ENCODE data around the gene COL8A2. TPM values are rescaled to one million over a fixed set of nuclear protein-coding genes. Genes with fewer than 3 reads are reported as not detected.

The COL8A2 gene
- total and polyA plus RNA-seq, 9 donors = 4.3 to 37.4 (median 16.6) TPM

GRCh38 chr1:36126797-36127500, 1.9 kb upstream of the COL8A2 start:
- no peak overlapping the region for H3K27ac ChIP-seq (ENCODE audit: low read length)
- no peak for DNase-seq
- H3K4me3 ChIP-seq (ENCODE audit: low read length) = no peak overlapping the region
- peaks cover 20% of the 10 kb centered on the region for H3K27me3 ChIP-seq (ENCODE audit: control insufficient read depth, insufficient read depth, low read length)
- WGBS (ENCODE audit: insufficient coverage) = 58% methylated on average over 2 of the region's 7 CpGs
- H3K36me3 ChIP-seq (ENCODE audit: control insufficient read depth, insufficient read depth, low read length) = no peaks in the 10 kb centered on the region
- H3K9me3 ChIP-seq (replicated peaks; ENCODE audit: control insufficient read depth, low read depth, low read length) = no peaks in the 10 kb centered on the region
- H3K4me1 ChIP-seq (ENCODE audit: control insufficient read depth, insufficient read depth, low read length) = peaks cover 36% of the 10 kb centered on the region

GRCh38 chr1:36126005-36126716, 1.1 kb upstream of the COL8A2 start:
- WGBS (ENCODE audit: insufficient coverage) = 65% methylated on average over 19 of the region's 21 CpGs
- Histone ChIP-seq H3K36me3 (ENCODE audit: control insufficient read depth, insufficient read depth, low read length) (no peaks in the 10 kb centered on the region), H3K27ac (ENCODE audit: low read length) (peak overlapping the region; percentile 13), H3K9me3 (replicated peaks; ENCODE audit: control insufficient read depth, low read depth, low read length) (no peaks in the 10 kb centered on the region), H3K4me1 (ENCODE audit: control insufficient read depth, insufficient read depth, low read length) (peaks cover 36% of the 10 kb centered on the region), H3K4me3 (ENCODE audit: low read length) (peak overlapping the region; percentile 38), H3K27me3 (ENCODE audit: control insufficient read depth, insufficient read depth, low read length) (peaks cover 20% of the 10 kb centered on the region)
- no peak for DNase-seq

- Histone ChIP-seq H3K36me3 (ENCODE audit: control insufficient read depth, insufficient read depth, low read length) (no peaks in the 10 kb centered on the region), H3K4me3 (ENCODE audit: low read length) (peak overlapping the region; percentile 19), H3K9me3 (replicated peaks; ENCODE audit: control insufficient read depth, low read depth, low read length) (no peaks in the 10 kb centered on the region), H3K4me1 (ENCODE audit: control insufficient read depth, insufficient read depth, low read length) (peaks cover 41% of the 10 kb centered on the region), H3K27me3 (ENCODE audit: control insufficient read depth, insufficient read depth, low read length) (peaks cover 20% of the 10 kb centered on the region), H3K27ac (ENCODE audit: low read length) (peak overlapping the region; percentile 40)
- WGBS (ENCODE audit: insufficient coverage) = 6% methylated on average over 29 of the region's 42 CpGs
- no peak for DNase-seq
Measured at GRCh38 chr1:36124404-36125128, 456 bp downstream of the COL8A2 start.

GRCh38 chr1:36123356-36123755, 1.7 kb downstream of the COL8A2 start:
- peak; percentile 83 for DNase-seq

GRCh38 chr1:36122062-36123030, 2.7 kb downstream of the COL8A2 start:
- Histone ChIP-seq H3K4me3 (ENCODE audit: low read length) (no peak overlapping the region), H3K27ac (ENCODE audit: low read length) (peak overlapping the region; percentile 29), H3K9me3 (replicated peaks; ENCODE audit: control insufficient read depth, low read depth, low read length) (no peaks in the 10 kb centered on the region), H3K36me3 (ENCODE audit: control insufficient read depth, insufficient read depth, low read length) (no peaks in the 10 kb centered on the region), H3K4me1 (ENCODE audit: control insufficient read depth, insufficient read depth, low read length) (peaks cover 59% of the 10 kb centered on the region), H3K27me3 (ENCODE audit: control insufficient read depth, insufficient read depth, low read length) (peaks cover 20% of the 10 kb centered on the region)
- no peak for DNase-seq
- WGBS (ENCODE audit: insufficient coverage) = 64% methylated on average over 10 of the region's 12 CpGs

More at GRCh38 chr1:36123356-36123755, 1.7 kb downstream of the COL8A2 start:
- Histone ChIP-seq H3K9me3 (replicated peaks; ENCODE audit: control insufficient read depth, low read depth, low read length) (no peaks in the 10 kb centered on the region), H3K27me3 (ENCODE audit: control insufficient read depth, insufficient read depth, low read length) (peaks cover 20% of the 10 kb centered on the region), H3K27ac (ENCODE audit: low read length) (peak overlapping the region; percentile 38), H3K4me3 (ENCODE audit: low read length) (no peak overlapping the region), H3K36me3 (ENCODE audit: control insufficient read depth, insufficient read depth, low read length) (no peaks in the 10 kb centered on the region), H3K4me1 (ENCODE audit: control insufficient read depth, insufficient read depth, low read length) (peaks cover 51% of the 10 kb centered on the region)
- 19% methylated on average over 7 of the region's 8 CpGs for WGBS (ENCODE audit: insufficient coverage)

- H3K4me1 ChIP-seq (ENCODE audit: control insufficient read depth, insufficient read depth, low read length) = peaks cover 75% of the 10 kb centered on the region
- H3K36me3 ChIP-seq (ENCODE audit: control insufficient read depth, insufficient read depth, low read length) = no peaks in the 10 kb centered on the region
- no peaks in the 10 kb centered on the region for H3K9me3 ChIP-seq (replicated peaks; ENCODE audit: control insufficient read depth, low read depth, low read length)
- peaks cover 4% of the 10 kb centered on the region for H3K27me3 ChIP-seq (ENCODE audit: control insufficient read depth, insufficient read depth, low read length)
- peak overlapping the region; percentile 47 for H3K27ac ChIP-seq (ENCODE audit: low read length)
- 48% methylated on average over 4 of the region's 9 CpGs for WGBS (ENCODE audit: insufficient coverage)
- DNase-seq = no peak
- no peak overlapping the region for H3K4me3 ChIP-seq (ENCODE audit: low read length)
Measured at GRCh38 chr1:36119456-36119855, 5.6 kb downstream of the COL8A2 start.

GRCh38 chr1:36118447-36119204, 6.4 kb downstream of the COL8A2 start:
- Histone ChIP-seq H3K27ac (ENCODE audit: low read length) (no peak overlapping the region), H3K36me3 (ENCODE audit: control insufficient read depth, insufficient read depth, low read length) (no peaks in the 10 kb centered on the region), H3K4me3 (ENCODE audit: low read length) (no peak overlapping the region), H3K27me3 (ENCODE audit: control insufficient read depth, insufficient read depth, low read length) (no peaks in the 10 kb centered on the region), H3K4me1 (ENCODE audit: control insufficient read depth, insufficient read depth, low read length) (peaks cover 67% of the 10 kb centered on the region), H3K9me3 (replicated peaks; ENCODE audit: control insufficient read depth, low read depth, low read length) (no peaks in the 10 kb centered on the region)
- WGBS (ENCODE audit: insufficient coverage) = 24% methylated on average over 5 of the region's 10 CpGs
- no peak for DNase-seq

GRCh38 chr1:36116901-36117300, 8.1 kb downstream of the COL8A2 start:
- Histone ChIP-seq H3K27me3 (ENCODE audit: control insufficient read depth, insufficient read depth, low read length) (no peaks in the 10 kb centered on the region), H3K27ac (ENCODE audit: low read length) (peak overlapping the region; percentile 75), H3K9me3 (replicated peaks; ENCODE audit: control insufficient read depth, low read depth, low read length) (no peaks in the 10 kb centered on the region), H3K36me3 (ENCODE audit: control insufficient read depth, insufficient read depth, low read length) (no peaks in the 10 kb centered on the region), H3K4me3 (ENCODE audit: low read length) (no peak overlapping the region), H3K4me1 (ENCODE audit: control insufficient read depth, insufficient read depth, low read length) (peaks cover 57% of the 10 kb centered on the region)
- WGBS (ENCODE audit: insufficient coverage) = 27% methylated on average over 5 of the region's 5 CpGs
- DNase-seq = peak; percentile 92

GRCh38 chr1:36115931-36116330, 9.1 kb downstream of the COL8A2 start:
- no peaks in the 10 kb centered on the region for H3K36me3 ChIP-seq (ENCODE audit: control insufficient read depth, insufficient read depth, low read length)
- H3K4me3 ChIP-seq (ENCODE audit: low read length) = no peak overlapping the region
- WGBS (ENCODE audit: insufficient coverage) = 61% methylated on average over 3 of the region's 5 CpGs
- DNase-seq = no peak
- peak overlapping the region; percentile 75 for H3K27ac ChIP-seq (ENCODE audit: low read length)
- no peaks in the 10 kb centered on the region for H3K9me3 ChIP-seq (replicated peaks; ENCODE audit: control insufficient read depth, low read depth, low read length)
- peaks cover 57% of the 10 kb centered on the region for H3K4me1 ChIP-seq (ENCODE audit: control insufficient read depth, insufficient read depth, low read length)
- H3K27me3 ChIP-seq (ENCODE audit: control insufficient read depth, insufficient read depth, low read length) = no peaks in the 10 kb centered on the region
